KBM-7 (cell line): Measurements from ENCODE around the gene CNN2.

Experiments
- DNase-seq: peaks from one replicate; pipeline ENCODE4 v3.0.0-alpha.2; 2015
- in situ Hi-C: fragments of 300-500 bp; cut with MboI; formaldehyde crosslinking; loops from 2 replicates; pipeline ENCODE4 v1.14.3; 2020; ENCODE audit warnings: low sequenced_read_pairs, low pct_unique_long_range_greater_than_20kb, mixed read lengths

The CNN2 gene

DNA sequence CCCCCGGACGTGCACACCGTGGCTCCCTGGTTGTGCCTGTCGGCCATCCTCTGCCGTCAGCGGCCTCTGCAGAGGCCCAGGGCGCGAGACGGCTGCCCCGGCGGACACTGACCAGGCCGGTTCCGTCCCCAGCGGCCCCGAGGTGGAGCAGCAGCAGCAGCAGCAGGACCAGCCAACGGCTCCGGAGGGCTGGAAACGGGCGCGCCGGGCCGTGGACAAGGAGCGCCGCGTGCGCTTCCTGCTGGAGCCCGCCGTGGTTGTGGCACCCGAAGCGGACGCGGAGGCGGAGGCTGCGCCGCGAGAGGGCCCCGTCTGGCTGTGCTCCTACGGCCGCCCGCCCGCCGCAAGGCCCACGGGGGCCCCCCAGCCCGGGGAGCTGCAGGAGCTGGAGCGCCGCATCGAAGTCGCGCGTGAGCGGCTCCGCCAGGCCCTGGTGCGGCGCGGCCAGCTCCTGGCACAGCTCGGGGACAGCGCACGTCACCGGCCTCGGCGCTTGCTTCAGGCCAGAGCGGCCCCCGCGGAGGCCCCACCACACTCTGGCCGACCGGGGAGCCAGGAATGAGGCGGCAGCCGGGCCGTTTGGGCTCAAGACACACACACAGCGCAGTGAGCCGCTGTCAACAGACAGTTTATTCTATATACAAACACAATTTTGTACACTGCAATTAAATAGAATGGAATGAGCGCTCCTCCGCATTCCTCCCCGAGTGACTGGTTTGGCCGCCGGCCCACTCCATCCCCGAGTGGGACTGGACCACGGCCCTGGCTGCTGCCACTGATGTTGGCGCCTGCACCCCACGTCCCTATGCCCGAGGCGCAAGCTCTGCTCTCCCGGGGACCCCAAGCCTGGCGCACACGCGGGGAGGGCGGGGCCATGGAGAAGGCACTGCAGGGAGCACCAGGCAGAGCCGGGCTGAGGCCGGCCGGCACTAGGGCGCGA lies 17.1 kb upstream of the CNN2 start:
- in situ Hi-C loops: no loop called here
- no peak for DNase-seq

DNA sequence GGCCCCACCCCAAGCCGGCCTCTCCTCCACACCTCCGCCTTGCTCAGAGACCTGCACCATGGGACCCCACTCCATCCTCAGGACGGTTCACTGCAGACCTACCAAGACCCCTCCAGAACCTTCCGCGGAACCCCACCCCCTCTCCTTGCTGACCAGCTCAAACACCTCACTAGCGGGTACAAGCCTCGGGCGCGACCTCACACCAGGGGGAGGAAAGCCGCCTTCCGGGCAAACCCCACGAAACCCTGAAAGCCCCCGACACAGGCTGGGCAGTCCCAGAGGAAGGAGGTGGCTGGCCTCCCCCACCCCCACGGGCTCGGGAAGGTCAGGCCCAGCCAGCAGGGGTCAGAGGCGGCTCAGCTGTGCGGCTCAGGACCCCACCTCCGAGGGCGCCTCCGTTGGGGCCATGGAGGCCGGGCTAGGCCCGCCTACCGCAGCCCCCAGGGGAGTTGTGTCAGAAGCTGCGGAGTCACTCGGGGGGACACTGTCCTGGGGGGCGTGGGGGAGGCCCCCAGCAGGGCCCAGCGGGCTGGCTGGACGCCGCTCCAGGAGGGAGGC lies 16.3 kb upstream of the CNN2 start:
- in situ Hi-C loops: no loop called here
- DNase-seq: no peak

DNA sequence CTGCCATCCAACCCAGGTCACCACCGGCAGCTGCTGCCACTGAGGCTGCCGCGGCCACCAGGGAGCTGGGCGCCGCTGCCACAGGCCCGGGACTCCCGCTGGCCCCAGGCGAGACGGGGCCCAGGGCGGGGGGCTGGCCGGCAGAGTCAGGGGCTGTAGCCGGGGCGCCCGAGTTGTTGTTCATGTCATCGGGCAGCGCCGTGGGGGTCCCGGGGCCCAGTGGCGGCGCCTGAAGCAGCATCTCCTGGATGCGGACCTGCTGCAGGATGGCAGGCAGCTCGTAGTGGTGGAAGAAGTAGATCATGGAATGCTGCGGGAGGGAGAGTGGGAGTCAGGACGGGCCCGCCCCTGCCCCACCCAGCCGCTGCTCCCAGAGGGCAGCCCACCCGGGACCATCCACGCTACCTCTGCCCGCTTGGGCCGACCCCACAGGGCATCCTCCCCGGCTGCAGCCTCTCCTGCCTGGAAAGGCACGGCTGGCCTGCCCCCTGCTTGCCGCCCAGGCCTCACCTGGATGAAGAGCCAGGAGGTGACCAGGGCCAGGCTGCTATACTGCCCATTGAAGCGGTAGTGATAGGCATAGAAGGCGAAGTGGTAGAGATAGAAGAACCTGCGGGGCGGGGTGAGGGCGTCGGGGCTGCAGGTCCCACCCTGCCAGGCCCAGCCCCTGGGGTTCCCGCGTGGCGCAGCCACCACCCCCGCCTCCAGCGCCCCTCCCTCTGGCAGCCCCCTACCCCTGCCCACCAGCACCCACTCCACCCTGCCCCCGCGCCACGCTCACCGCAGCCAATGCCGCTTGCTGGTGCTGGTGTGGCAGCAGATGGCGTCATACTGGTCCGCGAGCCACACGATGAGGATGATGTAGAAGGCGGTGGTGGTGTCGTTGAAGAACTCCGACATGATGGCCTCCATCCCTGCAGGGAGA lies 15.6 kb upstream of the CNN2 start:
- no peak for DNase-seq
- in situ Hi-C loops: no loop called here

DNA sequence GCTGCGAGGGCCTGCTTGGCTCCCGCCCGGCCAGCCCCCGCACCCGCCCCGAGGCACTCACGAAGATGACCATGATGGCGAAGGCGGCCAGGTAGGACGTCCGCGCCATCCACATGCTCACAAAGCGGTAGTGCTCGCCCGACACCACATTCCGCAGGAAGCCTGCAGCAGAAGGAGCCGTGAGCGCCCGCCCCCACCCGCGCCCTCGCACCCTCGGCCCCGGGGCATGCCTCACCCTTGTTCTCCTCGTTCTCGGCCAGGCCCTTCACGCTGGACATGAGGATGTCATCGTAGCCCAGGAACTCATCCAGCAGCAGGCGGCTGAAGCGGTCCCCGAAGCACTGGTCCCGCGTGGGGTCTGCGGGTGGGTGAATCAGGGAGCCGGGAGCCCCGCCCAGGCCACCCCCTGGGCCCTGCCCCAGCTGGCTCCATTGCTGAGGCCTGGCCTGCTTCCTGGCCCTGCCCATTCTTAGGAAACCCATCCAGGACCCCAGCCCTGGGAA lies 14.5 kb upstream of the CNN2 start:
- DNase-seq: no peak
- in situ Hi-C loops: no loop called here

DNA sequence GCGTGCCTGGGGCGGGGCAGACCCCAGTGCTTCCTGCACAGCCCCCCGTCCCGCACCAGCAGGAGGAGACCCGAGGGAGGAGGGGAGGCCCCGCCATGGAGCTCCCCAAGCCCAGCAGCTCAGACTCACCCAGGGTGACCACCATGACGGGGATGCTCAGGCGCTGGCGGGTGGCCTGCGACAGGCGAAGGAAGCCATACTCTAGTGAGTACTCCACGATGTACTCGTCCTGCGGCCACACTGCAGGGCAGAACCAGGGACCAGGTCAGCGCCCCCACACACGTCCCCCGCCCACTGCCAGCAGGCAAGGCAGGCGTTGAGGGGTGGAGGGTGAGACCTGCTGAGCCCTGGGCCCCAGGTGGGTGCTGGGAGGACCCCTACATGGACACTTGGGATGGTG lies 14.1 kb upstream of the CNN2 start:
- in situ Hi-C loops: no loop called here
- no peak for DNase-seq

DNA sequence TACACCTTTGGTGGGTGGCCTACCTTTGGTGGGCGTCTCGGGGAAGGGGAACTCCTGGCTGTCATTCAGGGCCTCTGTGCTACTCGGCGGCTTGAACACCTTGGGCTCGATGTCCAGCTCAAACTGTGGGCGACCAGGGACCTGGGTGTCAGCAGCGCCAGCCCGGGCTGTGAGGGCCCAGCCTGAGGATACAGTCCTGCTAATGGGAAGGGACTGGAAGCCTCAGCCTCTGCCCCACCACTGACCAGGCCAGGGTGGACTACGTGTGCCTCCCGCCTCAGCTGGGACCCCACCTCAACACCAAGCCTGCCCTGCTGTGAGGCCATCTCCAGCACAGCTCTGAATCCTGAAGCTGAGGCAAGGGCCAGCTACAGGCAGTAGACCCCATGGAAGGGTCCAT lies 13.2 kb upstream of the CNN2 start:
- in situ Hi-C loops: no loop called here
- no peak for DNase-seq

DNA sequence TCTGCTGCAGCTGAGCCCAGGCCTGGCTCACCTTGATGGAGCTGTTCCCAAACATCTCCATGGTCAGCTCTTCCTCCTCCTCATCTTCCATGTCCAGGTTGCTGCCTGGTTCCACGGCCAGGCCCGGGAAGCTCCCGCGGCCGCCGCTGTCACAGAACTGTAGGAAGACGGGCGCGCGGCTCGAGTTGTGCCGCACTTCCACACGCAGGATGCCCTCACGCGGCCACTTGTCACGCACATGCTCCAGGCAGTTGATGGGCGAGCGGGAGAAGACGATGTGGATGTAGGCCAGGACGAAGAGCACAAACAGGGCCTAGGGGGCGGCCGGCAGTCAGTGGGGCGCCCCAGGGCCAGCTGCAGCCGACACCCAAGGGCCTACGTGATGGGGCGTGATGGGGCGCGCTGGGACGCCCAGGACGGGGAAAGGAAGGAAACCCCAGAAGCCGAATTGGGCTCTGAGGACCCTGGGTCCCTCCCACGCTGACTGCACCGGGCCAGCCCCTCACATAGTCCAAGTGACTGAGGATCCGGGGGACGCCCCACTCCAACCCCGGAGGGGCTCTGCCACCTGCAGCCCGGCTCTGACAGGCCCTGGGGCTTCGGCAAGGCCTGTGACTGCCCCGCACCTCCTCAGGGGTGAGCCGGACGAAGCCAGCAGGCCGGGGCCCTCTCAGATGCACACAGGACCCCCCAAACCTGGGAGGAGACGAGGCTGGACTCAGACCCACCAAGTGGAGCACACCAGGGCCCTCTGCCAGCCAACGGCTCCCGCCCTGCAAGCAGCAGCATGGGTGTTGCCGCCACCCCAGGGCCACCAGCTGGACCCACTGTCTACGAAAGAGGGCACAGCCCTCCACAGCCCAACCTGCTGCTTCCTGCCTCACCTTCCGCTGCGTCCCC lies 12.0 kb upstream of the CNN2 start:
- in situ Hi-C loops: no loop called here
- DNase-seq: no peak

DNA sequence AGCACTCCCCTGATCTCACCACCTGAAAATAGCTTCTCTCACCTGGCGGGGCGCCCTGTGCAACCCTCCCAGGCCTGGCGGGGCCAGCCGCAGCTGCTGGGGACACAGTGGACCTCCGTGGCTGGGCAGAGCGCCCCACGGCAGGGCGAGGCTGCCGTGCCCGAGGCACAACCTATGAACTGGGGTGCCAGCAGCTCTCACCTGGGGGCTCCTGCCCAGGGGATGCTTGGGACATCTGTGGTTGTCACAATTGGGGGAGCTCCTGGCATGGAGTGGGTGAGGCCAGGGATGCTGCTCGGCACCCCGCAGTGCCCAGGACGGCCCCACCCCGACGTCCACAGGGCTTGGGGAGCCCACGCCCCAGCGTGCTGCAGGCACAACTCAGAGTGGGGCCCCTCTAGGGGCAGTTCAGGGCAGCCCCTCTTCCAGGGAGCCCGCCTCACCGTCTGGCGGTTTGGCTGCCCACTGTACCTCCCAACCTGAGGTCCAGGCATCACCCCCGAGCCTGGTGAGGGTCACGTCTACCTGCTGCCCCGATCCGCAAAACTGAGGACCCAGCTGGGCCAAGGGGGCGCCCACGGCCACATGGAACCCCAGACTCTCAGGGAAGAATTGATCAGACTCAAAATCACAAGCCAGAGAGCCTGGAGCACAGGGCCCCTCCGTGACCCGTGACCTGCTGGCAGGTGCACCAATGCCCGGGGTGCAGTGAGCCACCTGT lies 11.2 kb upstream of the CNN2 start:
- no peak for DNase-seq
- in situ Hi-C loops: no loop called here

DNA sequence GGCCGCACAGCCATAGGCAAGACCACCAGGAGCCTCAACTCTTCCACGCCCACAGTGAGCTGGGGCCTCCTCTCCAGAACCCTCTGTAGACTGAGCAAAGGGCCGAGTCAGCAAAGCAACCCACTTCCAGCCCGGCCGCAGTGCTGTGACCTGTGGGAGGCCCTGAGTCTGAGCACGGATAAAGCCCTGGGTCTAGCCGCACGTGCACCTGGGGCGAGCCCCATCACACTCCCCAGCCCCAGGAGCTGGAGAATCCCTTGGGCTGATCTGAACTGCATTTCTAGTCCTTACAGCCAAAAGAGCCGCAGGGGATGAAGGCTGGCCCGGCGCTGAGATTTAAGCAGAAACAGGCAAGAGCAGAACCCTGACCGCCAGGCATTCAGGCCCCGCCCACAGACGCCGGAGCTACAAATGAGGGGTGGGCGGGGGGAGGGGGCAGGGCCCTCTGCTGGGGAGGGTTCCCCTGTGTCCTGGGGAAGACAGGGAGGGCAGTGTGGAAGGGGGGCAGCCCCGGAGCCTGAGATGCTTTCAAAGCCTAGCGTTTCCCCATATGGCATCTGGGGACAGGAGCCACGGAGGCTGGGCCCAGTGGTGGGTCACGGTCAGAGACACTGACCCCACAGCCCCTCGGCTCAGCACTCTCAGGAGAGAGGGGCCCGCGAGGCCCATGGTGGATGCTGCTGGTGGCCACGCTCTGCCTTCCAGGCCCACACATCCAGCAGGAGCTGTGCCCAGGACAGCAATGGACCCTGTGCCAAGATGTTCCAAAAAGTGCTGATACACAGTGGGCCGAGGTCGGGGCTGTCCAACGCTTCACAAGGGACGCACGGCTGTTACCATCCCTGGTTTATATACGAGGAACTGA lies 10.4 kb upstream of the CNN2 start:
- no peak for DNase-seq
- in situ Hi-C loops: no loop called here

DNA sequence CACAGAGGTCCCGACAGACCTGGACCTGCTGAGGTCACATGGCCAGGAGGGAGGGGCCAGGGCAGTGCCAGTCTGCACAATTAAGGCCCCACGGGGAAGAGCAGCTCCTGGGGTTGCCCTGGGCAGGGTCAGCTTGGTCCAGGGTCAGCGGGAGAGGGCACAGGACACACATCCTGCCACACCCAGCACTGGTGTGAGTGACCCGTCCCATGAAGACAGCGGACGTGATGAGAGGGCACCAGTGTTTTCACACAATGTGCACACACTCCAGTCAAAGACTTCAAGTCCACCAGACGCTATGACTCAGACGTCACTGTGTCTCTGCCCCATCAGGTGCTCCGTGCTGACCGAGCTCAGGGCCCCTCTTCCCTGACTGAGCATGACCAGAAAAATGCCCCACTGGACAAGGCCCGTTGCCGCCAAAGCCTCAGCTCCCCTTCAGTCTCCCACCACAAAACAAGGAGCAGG lies 9.7 kb upstream of the CNN2 start:
- in situ Hi-C loops: no loop called here
- no peak for DNase-seq

DNA sequence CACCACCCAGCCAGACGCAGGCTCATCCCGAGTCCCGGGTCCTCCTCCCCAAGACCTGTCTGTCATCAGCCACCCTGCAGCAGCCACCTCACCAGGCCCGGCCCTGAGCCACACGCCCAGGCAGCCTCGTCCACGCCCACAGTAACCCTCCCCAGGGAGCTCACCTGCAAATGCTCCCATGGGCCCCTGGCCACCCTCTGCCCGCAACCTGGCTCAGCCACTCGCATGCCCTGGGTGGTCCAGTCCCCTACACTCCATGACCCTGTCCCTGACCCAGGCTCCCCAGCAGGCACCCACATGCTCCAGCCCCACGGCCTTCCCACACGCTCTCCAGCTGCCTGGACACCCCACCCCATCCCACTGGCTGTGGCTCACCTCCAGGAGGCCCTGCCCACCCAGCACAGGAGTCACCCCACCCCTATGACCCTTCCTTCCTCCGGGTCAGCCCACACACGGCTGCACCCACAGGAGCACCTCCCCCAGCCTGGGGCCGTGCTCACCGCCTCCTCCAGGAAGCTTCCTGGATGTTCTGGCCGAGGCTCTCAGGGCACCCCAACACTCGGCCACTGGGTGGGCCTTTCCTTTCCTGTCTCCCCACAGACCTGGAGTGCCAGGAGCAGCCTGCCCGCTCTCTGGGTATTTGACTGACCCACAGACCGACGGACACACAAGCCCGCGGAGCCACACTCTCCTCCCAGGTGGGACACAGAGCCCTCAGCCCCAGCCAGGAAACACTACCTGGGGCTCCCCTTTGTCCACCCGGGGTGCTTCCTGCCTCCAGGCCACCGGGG lies 9.1 kb upstream of the CNN2 start:
- no peak for DNase-seq
- in situ Hi-C loops: no loop called here

DNA sequence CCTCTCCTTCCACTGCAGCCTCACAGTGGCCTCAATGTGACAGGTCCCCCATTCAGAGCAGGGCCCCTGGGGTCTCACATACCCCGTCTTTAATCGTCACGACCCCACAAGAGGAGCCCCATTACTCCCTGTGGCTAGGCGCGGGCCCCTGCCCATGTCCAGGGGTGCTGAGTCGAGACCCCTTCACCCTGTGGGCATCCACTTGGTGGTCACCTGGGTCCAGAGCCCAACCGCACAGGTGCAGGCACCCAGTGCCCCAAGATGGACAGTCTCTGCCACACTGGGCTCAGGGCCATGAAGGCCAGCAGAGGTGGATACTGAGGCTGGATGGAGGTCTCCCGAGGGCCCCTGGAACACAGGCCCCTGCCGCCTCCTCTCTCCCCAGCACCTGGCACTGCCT lies 8.5 kb upstream of the CNN2 start:
- in situ Hi-C loops: no loop called here

DNA sequence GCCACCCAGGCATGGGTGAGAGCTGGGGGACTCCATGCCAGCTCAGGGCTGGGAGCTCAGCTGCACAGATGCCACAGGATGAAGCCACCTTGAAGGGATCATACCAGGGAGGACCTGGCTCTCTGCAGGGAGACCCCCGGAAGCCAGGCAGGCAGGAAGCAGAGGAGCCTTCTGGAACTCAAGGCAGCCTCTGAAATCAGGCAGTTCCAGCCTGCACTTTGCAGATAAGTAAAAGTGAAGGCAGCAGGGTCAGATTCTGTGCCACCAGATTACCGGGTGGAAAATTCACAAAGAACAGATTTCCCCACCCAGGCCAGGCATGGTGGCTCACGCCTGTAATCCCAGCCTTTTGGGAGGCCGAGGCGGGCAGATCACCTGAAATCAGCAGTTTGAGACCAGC lies 8.0 kb upstream of the CNN2 start:
- DNase-seq: no peak
- in situ Hi-C loops: no loop called here

More for the DNA sequence above, 8.5 kb upstream of the CNN2 start:
- no peak for DNase-seq

DNA sequence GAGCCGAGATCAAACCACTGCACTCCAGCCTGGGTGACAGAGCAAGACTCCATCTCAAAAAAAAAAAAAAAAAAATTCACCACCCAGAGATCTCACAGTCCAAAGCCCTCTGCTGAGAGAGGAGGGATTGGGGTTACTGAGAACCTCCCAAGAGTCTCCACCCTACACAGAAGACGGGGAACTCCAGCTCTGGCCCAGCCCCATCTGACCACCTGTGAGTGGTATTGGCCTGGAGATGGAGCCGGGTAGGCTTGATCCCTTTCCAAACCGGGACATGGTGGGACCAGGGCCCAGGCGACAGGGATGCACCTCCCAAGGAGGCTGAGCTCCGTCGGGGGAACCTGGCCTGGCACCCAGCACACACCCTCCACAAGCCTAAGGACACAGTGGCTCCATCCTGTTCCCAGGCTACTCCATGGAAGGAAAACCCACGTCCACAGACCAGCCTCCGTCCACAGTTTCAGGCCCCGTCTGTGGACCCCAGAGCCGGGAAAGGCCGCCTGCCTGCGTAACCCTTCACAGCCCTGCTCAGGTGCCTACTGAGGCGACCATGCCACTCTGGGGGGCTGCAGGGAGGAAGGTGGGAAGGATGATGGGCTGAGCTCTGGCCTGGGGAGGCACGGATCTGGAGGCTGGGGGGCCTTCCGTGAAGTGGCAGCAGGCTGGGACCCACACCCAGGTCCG lies 7.3 kb upstream of the CNN2 start:
- no peak for DNase-seq
- in situ Hi-C loops: no loop called here

DNA sequence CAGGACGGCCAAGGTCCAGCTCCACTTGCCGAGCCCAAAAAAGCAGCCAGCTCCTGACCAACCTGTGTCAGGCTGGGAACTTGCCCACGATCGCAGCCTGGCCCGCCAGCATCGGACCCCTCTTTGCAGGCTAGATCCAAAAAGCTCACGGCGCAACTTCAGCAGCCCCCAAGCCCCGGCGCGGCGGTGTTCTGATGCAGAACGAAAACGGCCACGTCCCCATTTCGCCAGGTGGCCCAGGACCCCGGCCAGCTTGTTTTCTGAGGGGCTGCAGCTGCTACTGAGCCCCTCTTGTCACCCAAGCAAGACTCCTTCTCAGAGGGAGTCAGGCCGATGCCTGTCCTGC lies 6.8 kb upstream of the CNN2 start:
- DNase-seq: no peak
- in situ Hi-C loops: no loop called here
